Endothelial cell of umbilical vein (primary cell): ENCODE results near the gene TBCD. TPM values are rescaled to one million over a fixed set of nuclear protein-coding genes. Genes with fewer than 3 reads are reported as not detected.

Experiments used
- BruUV-seq: library from RNA; stranded (reverse); fragments of 400-500 nt; replicated peaks from 2 replicates; lab custom pipeline; 2021; lab: Mats Ljungman, UMichigan
- CTCF ChIA-PET: fragments of 300-600, 350-600 bp; sonication (Branson Sonifier 250); formaldehyde crosslinking; loops from one replicate; lab custom pipeline; 2021; ENCODE audit warnings: antibody characterized with exemption, inconsistent platforms; lab: Charles Lee
- POLR2A ChIA-PET: fragments of 300-600, 350-600 bp; sonication (Branson Sonifier 250); formaldehyde crosslinking; loops from one replicate; lab custom pipeline; 2021; ENCODE audit warnings: antibody characterized with exemption, inconsistent platforms; lab: Charles Lee
- DNase-seq: peaks from one replicate; pipeline ENCODE4 v3.0.0-alpha.2; 2011; ENCODE audit warnings: low read depth, low spot score
- FAIRE-seq: peaks from 2 replicates; lab custom pipeline; 2011; peaks lifted over from hg19 to GRCh38; lab: Jason Lieb, UNC
- H2AFZ ChIP-seq: 2 replicates; pipeline ENCODE4 v1.6.0; 2012; ENCODE audit warnings: low read depth, low read length, control low read depth, inconsistent platforms
- H3K27ac ChIP-seq: 2 replicates; pipeline ENCODE4 v1.5.1; 2011; ENCODE audit warnings: low read depth, mild to moderate bottlenecking, control low read depth, low read length, moderate library complexity; ENCODE audit not compliant: insufficient read depth
- H3K27me3 ChIP-seq, 2 experiments: 2 replicates each; pipeline versions ENCODE4 v1.6.0 to v1.6.1; 2011; ENCODE audit warnings: low read length in 2 of 2, mixed read lengths in 1 of 2; ENCODE audit not compliant: control insufficient read depth in 2 of 2, insufficient read depth in 2 of 2
- H3K36me3 ChIP-seq, 2 experiments: 2 replicates in 1 of 2; 3 replicates in 1 of 2; pipeline ENCODE4 v1.5.1; 2011; ENCODE audit warnings: low read length in 2 of 2, mild to moderate bottlenecking in 1 of 2, moderate library complexity in 1 of 2; ENCODE audit not compliant: control insufficient read depth in 2 of 2, insufficient read depth in 2 of 2; ENCODE audit errors: extremely low read depth in 1 of 2
- H3K4me1 ChIP-seq: 3 replicates; pipeline ENCODE4 v1.5.1; 2011; ENCODE audit warnings: mild to moderate bottlenecking, low read length; ENCODE audit not compliant: control insufficient read depth, insufficient read depth; ENCODE audit errors: extremely low read depth
- H3K4me2 ChIP-seq: 2 replicates; pipeline ENCODE4 v1.6.1; 2011; ENCODE audit warnings: low read length, control low read depth, mixed read lengths; ENCODE audit not compliant: insufficient read depth
- H3K4me3 ChIP-seq, 3 experiments: fragments of 200-600 bp in 1 of 3; sonication (generic), shearing (Covaris generic) in 1 of 3; replicated peaks in 1 of 3; 2 replicates each; pipeline ENCODE4 v1.5.1; 2011 to 2016; ENCODE audit warnings: control low read depth in 3 of 3, low read length in 3 of 3, mild to moderate bottlenecking in 2 of 3, inconsistent platforms in 1 of 3, low read depth in 1 of 3, moderate library complexity in 1 of 3; ENCODE audit not compliant: insufficient read depth in 1 of 3
- H3K79me2 ChIP-seq: 2 replicates; pipeline ENCODE4 v1.6.0; 2012; ENCODE audit warnings: low read length, inconsistent platforms; ENCODE audit not compliant: control insufficient read depth, insufficient read depth
- H3K9ac ChIP-seq: replicated peaks from 2 replicates; pipeline ENCODE3; 2011; ENCODE audit warnings: low read length, control low read depth; ENCODE audit not compliant: insufficient read depth; ENCODE audit errors: extremely low read depth
- H3K9me1 ChIP-seq: replicated peaks from 3 replicates; pipeline ENCODE4 v1.6.0; 2011; ENCODE audit warnings: mild to moderate bottlenecking, low read length; ENCODE audit not compliant: control insufficient read depth, insufficient read depth; ENCODE audit errors: extremely low read depth
- H3K9me3 ChIP-seq: replicated peaks from 2 replicates; pipeline ENCODE4 v1.5.1; 2012; ENCODE audit warnings: low read length, inconsistent platforms; ENCODE audit not compliant: control insufficient read depth, insufficient read depth
- H4K20me1 ChIP-seq: replicated peaks from 2 replicates; pipeline ENCODE3; 2011; ENCODE audit warnings: mild to moderate bottlenecking, low read length; ENCODE audit not compliant: control insufficient read depth, insufficient read depth; ENCODE audit errors: extremely low read depth
- CTCF ChIP-seq, 2 donors: IDR thresholded peaks; 1 replicate in 1 of 2; 2 replicates in 1 of 2; pipeline ENCODE4 v1.5.1; 2011; ENCODE audit warnings: low read length in 2 of 2, mild to moderate bottlenecking in 2 of 2, moderate library complexity in 2 of 2, control low read depth in 1 of 2, inconsistent platforms in 1 of 2, low read depth in 1 of 2; ENCODE audit not compliant: insufficient read depth in 1 of 2; ENCODE audit errors: extremely low read depth in 1 of 2
- EZH2 ChIP-seq: IDR thresholded peaks from 2 replicates; pipeline ENCODE4 v1.6.1; 2012; ENCODE audit warnings: borderline replicate concordance, low read depth, mild to moderate bottlenecking, moderate library complexity, low read length, inconsistent platforms; ENCODE audit not compliant: severe bottlenecking
- FOS ChIP-seq: IDR thresholded peaks from 2 replicates; pipeline ENCODE4 v1.6.1; 2011; ENCODE audit warnings: mild to moderate bottlenecking, low read length, moderate library complexity, borderline replicate concordance; ENCODE audit not compliant: insufficient read depth
- GATA2 ChIP-seq: IDR thresholded peaks from 2 replicates; pipeline ENCODE4 v1.7.0; 2011; ENCODE audit warnings: low read depth, mild to moderate bottlenecking, moderate library complexity, mixed read lengths, low read length; ENCODE audit not compliant: insufficient read length, insufficient read depth
- JUN ChIP-seq: IDR thresholded peaks from 2 replicates; pipeline ENCODE4 v1.6.1; 2011; ENCODE audit warnings: borderline replicate concordance, low read depth; ENCODE audit not compliant: insufficient read length, insufficient read depth
- MAX ChIP-seq: IDR thresholded peaks from 2 replicates; pipeline ENCODE4 v1.6.1; 2011; ENCODE audit not compliant: insufficient read depth, insufficient read length
- MYC ChIP-seq: IDR thresholded peaks from one replicate; pipeline ENCODE4 v1.6.1; 2011; ENCODE audit warnings: mild to moderate bottlenecking, low read depth, low read length
- POLR2A ChIP-seq: IDR thresholded peaks from 2 replicates; pipeline ENCODE4 v1.6.1; 2012; ENCODE audit warnings: low read depth, mild to moderate bottlenecking, control low read depth, low read length
- POLR2AphosphoS5 ChIP-seq: IDR thresholded peaks from 2 replicates; pipeline ENCODE4 v1.6.1; 2012; ENCODE audit warnings: low read depth, mild to moderate bottlenecking, control low read depth, low read length, moderate library complexity; ENCODE audit not compliant: insufficient read depth
- dilution Hi-C: fragments of 300-500 bp; cut with MboI; formaldehyde crosslinking; loops from one replicate; pipeline ENCODE4 v1.15.0; 2019; ENCODE audit warnings: low sequenced_read_pairs; ENCODE audit not compliant: extremely low pct_ligation_motif_present
- intact Hi-C: fragments of 100-400 bp; cut with micrococcal nuclease; formaldehyde crosslinking; loops from one replicate; pipeline ENCODE4 v1.10.0; 2022
- polyA plus RNA-seq, 4 experiments: library from polyadenylated mRNA; depleted of rRNA in 3 of 4; stranded (reverse) in 3 of 4; unstranded in 1 of 4; fragments of >200 nt; gene quantifications; 2 replicates each; pipeline versions ENCODE4 v1.2.1 to v1.2.3, GENCODE V29; 2011 to 2012; ENCODE audit warnings: missing spikeins in 1 of 4
- total RNA-seq: library from RNA; stranded (reverse); gene quantifications from 2 replicates; pipeline ENCODE4 v1.2.3, GENCODE V29; 2021

TBCD gene
- total and polyA plus RNA-seq, 2 donors (not counting 3 experiments of a cell fraction or from before 2014, with no cell fraction given) = 121 to 145 TPM

DNA sequence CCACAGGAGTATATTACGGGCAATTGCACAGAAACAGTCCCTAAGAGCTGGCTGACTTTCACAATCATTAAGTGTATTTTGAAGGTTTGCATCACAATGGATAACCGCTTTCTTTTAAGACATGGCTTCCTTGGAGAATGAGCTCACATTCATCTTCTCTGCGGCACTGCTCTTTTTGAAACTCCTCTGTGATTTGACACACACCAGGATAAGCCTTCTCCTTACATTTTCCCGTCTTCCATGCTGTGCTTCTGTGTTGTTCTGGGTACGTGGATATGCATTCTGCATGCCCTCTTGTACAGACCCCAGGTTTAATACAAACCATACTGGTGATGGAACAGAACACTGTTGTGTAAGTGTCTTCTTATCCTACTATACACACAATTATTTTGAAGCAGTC is 238.0 kb downstream of the TBCD start:
- intact Hi-C loops = no loop called here

More for the DNA sequence above, 238.0 kb downstream of the TBCD start:
- Histone ChIP-seq H3K9ac (no peak overlapping the region), H3K4me1 (peaks cover 9% of the 10 kb centered on the region), H3K9me3 (no peaks in the 10 kb centered on the region), H3K4me2 (no peak overlapping the region), H2AFZ (no peak overlapping the region), H3K9me1 (no peaks in the 10 kb centered on the region), H3K4me3 (no peak overlapping the region), H3K27ac (no peak overlapping the region), H3K27me3 (no peaks in the 10 kb centered on the region), H3K79me2 (no peaks in the 10 kb centered on the region), H3K36me3 (no peaks in the 10 kb centered on the region), H4K20me1 (no peaks in the 10 kb centered on the region)
- TF ChIP-seq EZH2 = no peak
- TF ChIP-seq CTCF (IDR thresholded peaks at IDR 0.05; ENCODE audit: extremely low read depth in 1 of 2, insufficient read depth in 1 of 2, low read depth in 1 of 2, low read length in 2 of 2) = no peak
- no peak for TF ChIP-seq FOS
- TF ChIP-seq JUN = no peak
- TF ChIP-seq POLR2A = no peak
- no peak for TF ChIP-seq POLR2AphosphoS5
- TF ChIP-seq MYC = no peak
- no peak for TF ChIP-seq GATA2
- no peak for TF ChIP-seq MAX
- CTCF ChIA-PET = no interaction called here
- no TSS peak for BruUV-seq
- dilution Hi-C loops = no loop called here
- POLR2A ChIA-PET = no interaction called here
- FAIRE-seq (no peak), DNase-seq (no peak)
